Left cardiac atrium (tissue), 4 donors: ENCODE data around the gene ALX1. TPM values are rescaled to one million over a fixed set of nuclear protein-coding genes. Genes with fewer than 3 reads are reported as not detected.

ENCODE experiments used
- ATAC-seq, 2 donors: fragments of 200-7000 bp; cut with Tn5 transposase; one replicate each; pipeline ENCODE4 v1.9.1; 2020; ENCODE audit warnings: mild to moderate bottlenecking in 2 of 2, moderate library complexity in 2 of 2
- DNase-seq: peaks from one replicate; pipeline ENCODE4 v3.0.0-alpha.2; 2020
- intact Hi-C, 2 donors: fragments of 100-400 bp; cut with DNase I; formaldehyde crosslinking; loops; one replicate each; pipeline versions ENCODE4 v1.14.1 to v1.15.1; 2022 to 2023
- long read RNA-seq: library from polyadenylated mRNA; unstranded; transcript quantifications from one replicate; pipeline ENCODE4 v2.0.0, GENCODE V29; 2021
- total RNA-seq, 2 donors: library from RNA; stranded (reverse); fragmentation: NEBNext Ultra II Directional; extraction: Animal tissue kit (Norgen Biotek cat#: 25700); gene quantifications; one replicate each; pipeline ENCODE4 v1.2.1, GENCODE V29; 2021
- donor health status: DM: no; HTN: yes; CAD: no.
- donor health status: DM: no; HTN: yes; CAD: no; lungs with severe emphysema.
- donor health status: DM: yes; HTN: yes; CAD: no.
- donor health status: Dilated cardiomyopathy.

Gene ALX1
- total RNA-seq: not detected
- long read RNA-seq: 0 reads

- ATAC-seq (peak; percentile 14 to 71), DNase-seq (peak; percentile 13)
- intact Hi-C loops: no loop called here
These were observed at the start of gene ALX1 for GRCh38 chr12:85280165-85280983. Gene ALX1, plus strand, starts transcription at chr12:85280220. Its CDS starts 42 bp downstream, at chr12:85280262.

GRCh38 chr12:85237327-85237726 lies 42.7 kb upstream of the ALX1 start:
- ATAC-seq (no peak), DNase-seq (no peak)
- intact Hi-C loops: no loop called here

- ATAC-seq (no peak), DNase-seq (no peak)
- intact Hi-C loops: no loop called here
These were observed 35.5 kb upstream of the ALX1 start for GRCh38 chr12:85244561-85244960.

- DNase-seq (no peak), ATAC-seq (no peak)
- intact Hi-C loops: no loop called here
These were observed 26.2 kb upstream of the ALX1 start for GRCh38 chr12:85253853-85254252.

- intact Hi-C loops: no loop called here
- no peak for ATAC-seq
- DNase-seq: no peak
These were observed 22.3 kb upstream of the ALX1 start for GRCh38 chr12:85257671-85258070.

- no peak for ATAC-seq
- intact Hi-C loops: no loop called here
These were observed 19.6 kb upstream of the ALX1 start for GRCh38 chr12:85260447-85260846.

GRCh38 chr12:85260896-85261295 lies 19.1 kb upstream of the ALX1 start:
- DNase-seq (no peak), ATAC-seq (no peak)
- intact Hi-C loops: no loop called here

More at GRCh38 chr12:85260447-85260846, 19.6 kb upstream of the ALX1 start:
- no peak for DNase-seq

GRCh38 chr12:85266356-85266755 lies 13.7 kb upstream of the ALX1 start:
- ATAC-seq: no peak
- no peak for DNase-seq
- intact Hi-C loops: no loop called here

GRCh38 chr12:85273381-85274314 lies 6.4 kb upstream of the ALX1 start:
- intact Hi-C loops: no loop called here
- ATAC-seq (no peak), DNase-seq (no peak)

GRCh38 chr12:85274315-85274651 lies 5.7 kb upstream of the ALX1 start:
- intact Hi-C loops: no loop called here
- DNase-seq (no peak), ATAC-seq (no peak)

GRCh38 chr12:85275374-85275773 lies 4.6 kb upstream of the ALX1 start:
- intact Hi-C loops: no loop called here
- no peak for ATAC-seq
- no peak for DNase-seq

- DNase-seq (no peak), ATAC-seq (no peak)
- intact Hi-C loops: no loop called here
These were observed 2.8 kb upstream of the ALX1 start for GRCh38 chr12:85277191-85277590.

GRCh38 chr12:85277900-85278597 lies 2.0 kb upstream of the ALX1 start:
- ATAC-seq: no peak
- intact Hi-C loops: no loop called here
- DNase-seq: no peak

GRCh38 chr12:85278598-85279448 lies 1.2 kb upstream of the ALX1 start:
- intact Hi-C loops: no loop called here
- DNase-seq (no peak), ATAC-seq (no peak)

- DNase-seq: peak; percentile 21
- intact Hi-C loops: no loop called here
- ATAC-seq: peak in 1 of 2 donors; percentile 56
These were observed 413 bp upstream of the ALX1 start for GRCh38 chr12:85279449-85280164.

GRCh38 chr12:85280984-85281630 lies 1.1 kb downstream of the ALX1 start:
- DNase-seq (no peak), ATAC-seq (no peak)
- intact Hi-C loops: no loop called here

- intact Hi-C loops: no loop called here
- no peak for ATAC-seq
- DNase-seq: no peak
These were observed 1.8 kb downstream of the ALX1 start for GRCh38 chr12:85281636-85282312.
